Cardiac fibroblast (primary cell): ENCODE results near the gene KCP.

Experiments
- DNase-seq, 2 donors: peaks; one replicate each; pipeline versions ENCODE4 v3.0.0 to v3.0.0-alpha.2; 2010; ENCODE audit warnings: low read depth in 2 of 2
- H3K4me3 ChIP-seq, 2 donors: replicated peaks in 1 of 2; 1 replicate in 1 of 2; 2 replicates in 1 of 2; pipeline ENCODE4 v1.5.1; 2011; ENCODE audit warnings: low read depth in 2 of 2, low read length in 2 of 2, mild to moderate bottlenecking in 2 of 2, moderate library complexity in 1 of 2
- CTCF ChIP-seq: IDR thresholded peaks from one replicate; pipeline ENCODE4 v1.5.1; 2011; ENCODE audit warnings: low read depth, mild to moderate bottlenecking, low read length, inconsistent platforms

Gene KCP

GRCh38 chr7:128910569-128910945 lies at the start of gene KCP:
Gene KCP, minus strand, starts transcription at chr7:128910709. Its CDS starts 33 bp downstream, at chr7:128910676.
- TF ChIP-seq CTCF, result no peak
- H3K4me3 ChIP-seq, result peak within 1 kb of the TSS; percentile 18 to 42
- no peak for DNase-seq

DNA sequence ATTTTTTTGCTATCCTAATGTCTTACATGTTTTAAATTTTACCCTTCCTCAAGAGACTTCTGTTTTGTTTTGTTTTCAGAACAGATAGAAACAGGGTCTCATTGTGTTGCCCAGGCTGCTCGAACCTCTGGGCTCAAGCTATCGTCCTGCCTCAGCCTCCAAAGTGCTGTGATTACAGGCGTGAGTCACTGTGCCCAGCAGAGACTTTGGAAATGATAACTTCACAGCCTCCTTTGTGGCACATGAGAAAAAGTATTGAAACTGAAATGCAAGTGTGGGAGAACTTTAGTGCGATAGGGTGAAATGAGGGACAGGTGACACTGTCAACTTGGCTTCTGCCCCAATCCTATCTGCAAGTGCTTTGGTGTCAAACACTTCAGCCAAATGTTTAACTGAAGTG lies 48.8 kb upstream of the KCP start:
- no peak for DNase-seq
- TF ChIP-seq CTCF, result no peak
- no peak overlapping the region for H3K4me3 ChIP-seq

DNA sequence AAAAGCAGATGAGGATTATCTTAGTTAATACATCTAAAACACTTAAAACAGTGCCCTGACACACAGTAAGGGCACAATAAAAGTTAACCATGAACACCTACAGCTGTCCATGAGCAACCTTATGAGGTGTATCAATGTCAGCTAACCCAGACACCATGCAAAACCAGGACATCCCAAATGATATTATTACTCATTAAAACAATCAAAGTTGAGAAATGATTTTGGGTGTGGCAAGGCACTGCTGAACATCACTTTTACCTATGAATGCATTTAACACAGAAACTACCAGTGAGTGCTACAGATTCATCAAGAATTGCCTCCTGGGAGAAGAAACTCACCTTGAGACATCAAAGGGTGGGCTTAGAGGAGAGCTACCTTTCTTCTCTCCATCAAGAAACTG lies 45.5 kb upstream of the KCP start:
- H3K4me3 ChIP-seq, result no peak overlapping the region
- no peak for TF ChIP-seq CTCF
- no peak for DNase-seq

DNA sequence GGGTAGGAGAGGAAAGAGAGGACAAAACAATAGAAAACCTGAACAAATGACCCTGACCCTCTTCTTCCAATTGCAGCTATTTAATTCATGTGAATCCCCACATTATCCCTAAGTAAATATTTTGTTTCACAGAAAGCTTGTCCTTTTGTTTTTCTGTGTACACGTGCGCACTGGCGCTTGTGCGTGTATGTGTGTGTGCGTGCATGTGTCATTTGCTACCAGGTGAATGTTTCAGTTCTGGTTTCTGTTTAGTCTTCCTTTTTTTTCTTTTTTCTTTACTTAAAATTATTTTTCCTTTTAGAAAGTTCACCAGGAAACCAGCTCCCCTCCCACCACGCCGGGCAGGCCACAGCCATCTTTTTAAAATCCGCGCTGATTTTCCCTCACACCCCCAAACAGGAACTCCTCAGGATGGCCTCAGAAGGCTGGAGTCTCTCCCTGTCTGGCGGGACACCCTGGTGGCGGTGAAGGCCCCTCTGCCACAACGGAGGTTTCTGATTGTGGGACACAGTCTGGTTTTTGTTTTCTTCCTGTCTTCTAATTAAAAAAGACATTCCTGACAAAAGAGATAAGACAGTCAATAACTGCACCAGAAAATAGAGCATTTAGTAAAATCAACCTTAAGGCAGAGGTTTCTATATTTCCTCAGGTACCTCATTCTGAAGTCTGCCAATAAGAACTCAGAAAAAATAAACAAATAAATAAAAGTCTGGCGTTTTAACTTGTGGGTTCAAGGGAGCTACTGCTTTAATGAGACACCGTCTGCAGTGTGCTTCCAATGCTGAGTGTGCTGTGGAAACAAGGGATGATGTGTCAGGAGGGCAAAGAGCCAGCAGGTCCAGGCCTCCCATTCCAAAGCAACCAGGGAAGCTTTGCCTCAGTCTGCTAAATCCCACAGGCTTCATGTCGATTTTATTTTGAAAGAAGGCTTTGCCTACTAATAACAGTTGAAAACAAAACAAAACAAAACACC lies 44.6 kb upstream of the KCP start:
- DNase-seq, result peak; percentile 56 to 67
- no peak for TF ChIP-seq CTCF
- H3K4me3 ChIP-seq, result no peak overlapping the region

DNA sequence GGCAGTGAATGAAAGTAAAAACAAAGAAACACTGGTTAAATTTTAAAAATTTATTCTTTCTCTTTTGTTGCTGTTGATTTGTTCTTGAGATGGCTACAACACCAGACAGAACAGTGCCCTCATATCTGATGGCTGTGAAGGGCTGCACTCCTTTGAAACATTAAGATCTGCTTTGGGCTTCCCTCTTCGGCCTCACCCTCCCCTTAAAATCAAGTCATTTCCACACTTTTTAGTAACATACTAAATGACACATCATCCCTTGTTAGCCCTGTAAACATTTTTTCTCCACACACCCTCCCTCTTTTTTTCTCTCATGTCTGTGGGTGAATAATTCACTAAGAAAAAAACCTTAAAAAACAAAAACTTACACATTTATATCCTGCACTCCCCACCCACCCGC lies 43.6 kb upstream of the KCP start:
- H3K4me3 ChIP-seq, result no peak overlapping the region
- no peak for TF ChIP-seq CTCF
- no peak for DNase-seq

DNA sequence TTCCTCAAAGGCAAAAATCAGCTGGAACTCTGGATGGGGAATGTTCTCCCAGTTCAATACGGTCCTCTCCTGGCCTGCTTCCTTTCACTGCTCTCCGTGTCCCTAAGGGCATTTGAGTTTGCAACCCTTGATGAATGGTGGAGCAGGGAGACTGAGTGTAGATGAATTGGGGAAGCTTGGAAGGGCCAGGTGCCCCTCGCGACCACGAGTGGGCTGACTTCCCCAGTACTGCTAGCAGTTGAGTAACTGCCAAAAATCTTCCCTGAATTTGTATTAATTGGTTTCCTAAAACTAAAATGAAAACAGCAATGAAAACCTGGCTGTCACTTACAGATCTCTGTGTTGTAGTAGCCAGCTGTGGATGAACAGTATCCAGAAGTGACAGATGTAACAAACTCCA lies 40.8 kb upstream of the KCP start:
- DNase-seq, result no peak
- TF ChIP-seq CTCF, result no peak

More for the DNA sequence above, 40.8 kb upstream of the KCP start:
- no peak overlapping the region for H3K4me3 ChIP-seq
